H9 (cell line): ENCODE results near the gene FAM3B. TPM values are rescaled to one million over a fixed set of nuclear protein-coding genes. Genes with fewer than 3 reads are reported as not detected.

Experiments
- DNase-seq: peaks from one replicate; pipeline ENCODE4 v3.0.0-alpha.2; 2017
- H2AFZ ChIP-seq: one replicate; pipeline ENCODE4 v1.6.1; 2013; ENCODE audit warnings: mild to moderate bottlenecking, low read length, control low read depth, moderate library complexity
- H2AK5ac ChIP-seq: 2 replicates; pipeline ENCODE4 v1.6.1; 2013; ENCODE audit warnings: low read length, control low read depth, mixed read lengths; ENCODE audit not compliant: insufficient read length
- H2BK120ac ChIP-seq: one replicate; pipeline ENCODE4 v1.6.1; 2013; ENCODE audit warnings: low read depth, mild to moderate bottlenecking, low read length, control low read depth, inconsistent platforms; ENCODE audit not compliant: poor library complexity, severe bottlenecking
- H2BK12ac ChIP-seq: 2 replicates; pipeline ENCODE4 v1.6.1; 2013; ENCODE audit warnings: low read length, control low read depth, mixed read lengths, low read depth; ENCODE audit not compliant: insufficient read length
- H2BK15ac ChIP-seq: 2 replicates; pipeline ENCODE4 v1.6.1; 2013; ENCODE audit warnings: low read depth, low read length, control low read depth
- H2BK20ac ChIP-seq: one replicate; pipeline ENCODE4 v1.6.1; 2013; ENCODE audit warnings: low read depth, mild to moderate bottlenecking, low read length, control low read depth, inconsistent platforms; ENCODE audit not compliant: poor library complexity, severe bottlenecking
- H2BK5ac ChIP-seq: 2 replicates; pipeline ENCODE4 v1.6.1; 2013; ENCODE audit warnings: low read length, control low read depth, mixed read lengths; ENCODE audit not compliant: insufficient read length
- H3K14ac ChIP-seq: 2 replicates; pipeline ENCODE4 v1.6.1; 2013; ENCODE audit warnings: low read length, control low read depth; ENCODE audit not compliant: insufficient read depth
- H3K18ac ChIP-seq: 2 replicates; pipeline ENCODE4 v1.6.1; 2013; ENCODE audit warnings: low read depth, mild to moderate bottlenecking, mixed read lengths, low read length, control low read depth; ENCODE audit not compliant: insufficient read length
- H3K23ac ChIP-seq: 2 replicates; pipeline ENCODE4 v1.6.1; 2013; ENCODE audit warnings: low read length, control low read depth, mixed read lengths, low read depth; ENCODE audit not compliant: insufficient read length
- H3K23me2 ChIP-seq: 2 replicates; pipeline ENCODE4 v1.6.1; 2013; ENCODE audit warnings: low read depth, mild to moderate bottlenecking, mixed read lengths, low read length, control low read depth; ENCODE audit not compliant: insufficient read length, poor library complexity, severe bottlenecking
- H3K27ac ChIP-seq: 2 replicates; pipeline ENCODE4 v1.5.1; 2013; ENCODE audit warnings: low read length, control low read depth, mixed read lengths, low read depth; ENCODE audit not compliant: insufficient read length
- H3K27me3 ChIP-seq: 2 replicates; pipeline ENCODE4 v1.6.1; 2013; ENCODE audit warnings: low read length, control low read depth, inconsistent platforms; ENCODE audit not compliant: insufficient read depth
- H3K4ac ChIP-seq: 2 replicates; pipeline ENCODE4 v1.6.1; 2013; ENCODE audit warnings: low read depth, mild to moderate bottlenecking, control low read depth, inconsistent platforms, low read length, moderate library complexity
- H3K4me1 ChIP-seq: 2 replicates; pipeline ENCODE4 v1.6.1; 2013; ENCODE audit warnings: low read length, control low read depth, inconsistent platforms; ENCODE audit not compliant: insufficient read depth
- H3K4me2 ChIP-seq: 2 replicates; pipeline ENCODE4 v1.6.1; 2013; ENCODE audit warnings: low read length, control low read depth, mixed read lengths; ENCODE audit not compliant: insufficient read length, insufficient read depth
- H3K56ac ChIP-seq: 2 replicates; pipeline ENCODE4 v1.6.1; 2013; ENCODE audit warnings: low read depth, mild to moderate bottlenecking, mixed read lengths, low read length, control low read depth; ENCODE audit not compliant: insufficient read length
- H3K79me1 ChIP-seq: 2 replicates; pipeline ENCODE4 v1.6.1; 2013; ENCODE audit warnings: low read depth, mild to moderate bottlenecking, moderate library complexity, low read length, control low read depth, inconsistent platforms; ENCODE audit not compliant: insufficient read depth, poor library complexity, severe bottlenecking
- H3K79me2 ChIP-seq: 2 replicates; pipeline ENCODE4 v1.6.1; 2013; ENCODE audit warnings: low read length, control low read depth, inconsistent platforms; ENCODE audit not compliant: insufficient read depth
- H3K9ac ChIP-seq: 2 replicates; pipeline ENCODE4 v1.6.1; 2013; ENCODE audit warnings: low read length, control low read depth, mixed read lengths; ENCODE audit not compliant: insufficient read length; ENCODE audit errors: extremely low read depth
- H3K9me3 ChIP-seq: one replicate; pipeline ENCODE4 v1.6.1; 2013; ENCODE audit warnings: low read depth, low read length, inconsistent platforms; ENCODE audit not compliant: control insufficient read depth
- H3T11ph ChIP-seq: one replicate; pipeline ENCODE4 v1.6.1; 2013; ENCODE audit warnings: mild to moderate bottlenecking, low read length, control low read depth, inconsistent platforms
- H4K20me1 ChIP-seq: one replicate; pipeline ENCODE4 v1.6.1; 2013; ENCODE audit not compliant: control insufficient read depth, insufficient read length, insufficient read depth
- H4K5ac ChIP-seq: 2 replicates; pipeline ENCODE4 v1.6.1; 2013; ENCODE audit warnings: low read depth, mild to moderate bottlenecking, mixed read lengths, low read length, control low read depth; ENCODE audit not compliant: insufficient read length
- H4K8ac ChIP-seq: replicated peaks from 2 replicates; pipeline ENCODE4 v1.6.1; 2013; ENCODE audit warnings: low read length, control low read depth, mixed read lengths, low read depth; ENCODE audit not compliant: insufficient read length
- H4K91ac ChIP-seq: 2 replicates; pipeline ENCODE4 v1.6.1; 2013; ENCODE audit warnings: low read depth, mild to moderate bottlenecking, moderate library complexity, mixed read lengths, low read length, control low read depth; ENCODE audit not compliant: insufficient read length
- H3K27ac Mint-ChIP-seq, 3 experiments: 2 replicates in 2 of 3; 3 replicates in 1 of 3; pipeline ENCODE4 v1.8.0; 2020 to 2021; ENCODE audit warnings: mixed read lengths in 3 of 3, mild to moderate bottlenecking in 1 of 3, moderate library complexity in 1 of 3
- H3K27me3 Mint-ChIP-seq: 2 replicates; pipeline ENCODE4 v1.8.0; 2021; ENCODE audit warnings: low read depth, mild to moderate bottlenecking, moderate library complexity, mixed read lengths
- H3K36me3 Mint-ChIP-seq, 3 experiments: 2 replicates in 2 of 3; 3 replicates in 1 of 3; pipeline ENCODE4 v1.8.0; 2020 to 2021; ENCODE audit warnings: low read depth in 3 of 3, mixed read lengths in 3 of 3; ENCODE audit not compliant: insufficient read depth in 1 of 3
- H3K4me1 Mint-ChIP-seq, 2 experiments: 2 replicates each; pipeline ENCODE4 v1.8.0; 2020; ENCODE audit warnings: mixed read lengths in 2 of 2
- H3K4me3 Mint-ChIP-seq, 2 experiments: 2 replicates in 1 of 2; 3 replicates in 1 of 2; pipeline ENCODE4 v1.8.0; 2020 to 2021; ENCODE audit warnings: mild to moderate bottlenecking in 2 of 2, mixed read lengths in 2 of 2, moderate library complexity in 1 of 2
- H3K9me3 Mint-ChIP-seq, 2 experiments: 2 replicates in 1 of 2; 3 replicates in 1 of 2; pipeline ENCODE4 v1.8.0; 2020; ENCODE audit warnings: mild to moderate bottlenecking in 2 of 2, mixed read lengths in 2 of 2, moderate library complexity in 1 of 2
- CTCF ChIP-seq: fragments of 200-600 bp; sonication (generic); conservative IDR thresholded peaks from 3 replicates; pipeline ENCODE4 v1.8.0; 2021; ENCODE audit warnings: antibody characterized with exemption, mild to moderate bottlenecking
- WGBS: extraction: QIAGEN DNeasy Blood & Tissue Kit; methylation state at CpG from one replicate; pipeline ENCODE4 v1.1.7; 2013; ENCODE audit warnings: missing lambda C conversion rate, low lambda C conversion rate, mixed read lengths; ENCODE audit not compliant: insufficient read length; ENCODE audit errors: extremely low coverage; 5-methylcytosine and 5-hydroxymethylcytosine counted together
- total RNA-seq: library from RNA; stranded (reverse); gene quantifications from 2 replicates; pipeline ENCODE4 v1.2.1, GENCODE V29; 2021

The FAM3B gene
- total RNA-seq, 1 experiment from 2014 or later, result 5.0 TPM

GRCh38 chr21:41369105-41369919, 52.7 kb downstream of the FAM3B start:
- no peak overlapping the region for H3K56ac ChIP-seq

More at GRCh38 chr21:41369105-41369919, 52.7 kb downstream of the FAM3B start:
- Histone ChIP-seq H2BK12ac (no peak overlapping the region), H2BK120ac (no peak overlapping the region), H2BK20ac (no peak overlapping the region), H4K5ac (no peak overlapping the region), H3K79me1 (no peaks in the 10 kb centered on the region), H3K18ac (peak overlapping the region; percentile 59), H3K23ac (no peak overlapping the region), H3T11ph (no peak overlapping the region), H3K27me3 (no peaks in the 10 kb centered on the region; the same call in 1 of the 2 replicates), H2AK5ac (no peak overlapping the region), H3K14ac (no peak overlapping the region; the same call in 1 of the 2 replicates), H4K91ac (no peak overlapping the region), H3K23me2 (peaks cover 8% of the 10 kb centered on the region), H3K9ac (no peak overlapping the region), H3K4me1 (no peaks in the 10 kb centered on the region; the same call in 1 of the 2 replicates), H3K4me2 (peak overlapping the region; percentile 84), H2BK5ac (no peak overlapping the region), H3K4ac (no peak overlapping the region), H4K20me1 (no peaks in the 10 kb centered on the region), H4K8ac (no peak overlapping the region), H2AFZ (no peak overlapping the region), H3K79me2 (no peaks in the 10 kb centered on the region), H2BK15ac (no peak overlapping the region), H3K9me3 (no peaks in the 10 kb centered on the region), H3K27ac (no peak overlapping the region)
- H3K4me1 Mint-ChIP-seq, result peaks cover 7 to 28% of the 10 kb centered on the region in 2 experiments
- peak overlapping the region; percentile 58 to 75 for H3K4me3 Mint-ChIP-seq
- H3K27ac Mint-ChIP-seq, result peak overlapping the region in 1 of 3 experiments; percentile 14; a peak in 1 of 7 replicates
- no peaks in the 10 kb centered on the region; a peak in 1 of 5 replicates for H3K9me3 Mint-ChIP-seq
- peaks cover 13% of the 10 kb centered on the region for H3K27me3 Mint-ChIP-seq
- TF ChIP-seq CTCF, result peak; percentile 58
- no peaks in the 10 kb centered on the region for H3K36me3 Mint-ChIP-seq
- no CpG with 5 or more reads among the region's 29 CpGs for WGBS
- DNase-seq, result peak; percentile 80
